ENCODE data around the gene CPED1. TPM values are rescaled to one million over a fixed set of nuclear protein-coding genes. Genes with fewer than 3 reads are reported as not detected.

The CPED1 gene
- total RNA-seq, 2 experiments from 2014 or later = not detected

- H3K4me1 Mint-ChIP-seq (ENCODE audit: low read depth) = peaks cover 20% of the 10 kb centered on the region
- intact Hi-C loops (cut with micrococcal nuclease) = loop anchor here (10.0 kb wide), 1 partner anchor 264 kb away; no protein-coding TSS in a partner anchor
- H3K36me3 Mint-ChIP-seq (ENCODE audit: low read depth) = peaks cover 2% of the 10 kb centered on the region
- H3K9me3 Mint-ChIP-seq = peaks cover 15% of the 10 kb centered on the region
- TF ChIP-seq CTCF (IDR thresholded peaks at IDR 0.05) = no peak
- ATAC-seq (no peak), DNase-seq (no peak)
- POLR2A ChIA-PET = no interaction called here
- H3K27me3 Mint-ChIP-seq = peaks cover 22% of the 10 kb centered on the region
- H3K27ac Mint-ChIP-seq = no peak overlapping the region
- H3K4me3 Mint-ChIP-seq = no peak overlapping the region
- CTCF ChIA-PET = no interaction called here
Observed at GRCh38 chr7:121280656-121281055, 292.1 kb downstream of the CPED1 start.

- ATAC-seq (no peak), DNase-seq (no peak)
- H3K4me1 Mint-ChIP-seq (ENCODE audit: low read depth) = peaks cover 28% of the 10 kb centered on the region
- peaks cover 20% of the 10 kb centered on the region for H3K9me3 Mint-ChIP-seq
- ChIA-PET POLR2A (no interaction called here), CTCF (no interaction called here)
- peaks cover 12% of the 10 kb centered on the region for H3K27me3 Mint-ChIP-seq
- no peak for TF ChIP-seq CTCF (IDR thresholded peaks at IDR 0.05)
- intact Hi-C loops (cut with micrococcal nuclease) = loop anchor here (10.0 kb wide), 1 partner anchor 263 kb away; no protein-coding TSS in a partner anchor
- no peak overlapping the region for H3K27ac Mint-ChIP-seq
- H3K36me3 Mint-ChIP-seq (ENCODE audit: low read depth) = peaks cover 2% of the 10 kb centered on the region
- no peak overlapping the region for H3K4me3 Mint-ChIP-seq
Observed at GRCh38 chr7:121282129-121282528, 293.6 kb downstream of the CPED1 start.

- TF ChIP-seq CTCF (IDR thresholded peaks at IDR 0.05) = no peak
- H3K36me3 Mint-ChIP-seq (ENCODE audit: low read depth) = peaks cover 2% of the 10 kb centered on the region
- no peak for DNase-seq
- intact Hi-C loops (cut with micrococcal nuclease) = loop anchor here (10.0 kb wide), 1 partner anchor 260 kb away; no protein-coding TSS in a partner anchor
- H3K4me3 Mint-ChIP-seq = no peak overlapping the region
- CTCF ChIA-PET = no interaction called here
- POLR2A ChIA-PET = no interaction called here
- H3K4me1 Mint-ChIP-seq (ENCODE audit: low read depth) = peaks cover 13% of the 10 kb centered on the region
- H3K27ac Mint-ChIP-seq = no peak overlapping the region
- peaks cover 6% of the 10 kb centered on the region for H3K27me3 Mint-ChIP-seq
- peaks cover 27% of the 10 kb centered on the region for H3K9me3 Mint-ChIP-seq
- ATAC-seq = no peak
Observed at GRCh38 chr7:121285066-121285667, 296.7 kb downstream of the CPED1 start.

- Mint-ChIP-seq H3K27me3 (peaks cover 5% of the 10 kb centered on the region), H3K4me3 (no peak overlapping the region), H3K9me3 (peaks cover 27% of the 10 kb centered on the region), H3K36me3 (ENCODE audit: low read depth) (peaks cover 2% of the 10 kb centered on the region), H3K27ac (no peak overlapping the region), H3K4me1 (ENCODE audit: low read depth) (peaks cover 13% of the 10 kb centered on the region)
- CTCF ChIA-PET = no interaction called here
- intact Hi-C loops (cut with micrococcal nuclease) = loop anchor here (10.0 kb wide), 1 partner anchor 259 kb away; no protein-coding TSS in a partner anchor
- no peak for TF ChIP-seq CTCF (IDR thresholded peaks at IDR 0.05)
- no peak for ATAC-seq
- DNase-seq = no peak
- POLR2A ChIA-PET = no interaction called here
Observed at GRCh38 chr7:121286186-121286585, 297.7 kb downstream of the CPED1 start.

Measured in activated CD8-positive, alpha-beta T cell treated with anti-CD3 and anti-CD28 coated beads for 36 hours (primary cell).